HL-60 (cell line): ENCODE results near the gene BRSK2.
A peak's percentile ranks its signal among the peaks of the same experiment; 100 is the strongest.

Source experiments
- DNase-seq, 2 experiments: peaks; one replicate each; pipeline ENCODE4 v3.0.0-alpha.2; 2010 to 2020; ENCODE audit warnings: low read depth in 1 of 2, low spot score in 1 of 2
- H3K27ac ChIP-seq: fragments of 250-450 bp; sonication (Bioruptor Pico); replicated peaks from 2 replicates; pipeline ENCODE4 v1.5.1; 2020; ENCODE audit warnings: mild to moderate bottlenecking, moderate library complexity
- H3K27me3 ChIP-seq: fragments of 250-450 bp; sonication (Bioruptor Pico); 2 replicates; pipeline ENCODE4 v1.5.1; 2021; ENCODE audit warnings: mild to moderate bottlenecking, moderate library complexity; ENCODE audit not compliant: insufficient read depth, poor library complexity, severe bottlenecking
- H3K4me3 ChIP-seq: replicated peaks from 2 replicates; pipeline ENCODE4 v1.5.1; 2011; ENCODE audit warnings: mild to moderate bottlenecking, control low read depth, low read length; ENCODE audit not compliant: insufficient read depth
- CTCF ChIP-seq: IDR thresholded peaks from one replicate; pipeline ENCODE4 v1.5.1; 2011; ENCODE audit warnings: low read length, control low read depth, inconsistent platforms; ENCODE audit not compliant: insufficient read depth
- GABPA ChIP-seq: IDR thresholded peaks from 2 replicates; pipeline ENCODE4 v1.6.1; 2012; ENCODE audit warnings: low read depth
- POLR2AphosphoS5 ChIP-seq: IDR thresholded peaks from 2 replicates; pipeline ENCODE4 v1.6.1; 2012; ENCODE audit warnings: low read depth
- REST ChIP-seq: IDR thresholded peaks from 2 replicates; pipeline ENCODE4 v1.6.1; 2012; ENCODE audit warnings: low read depth; ENCODE audit not compliant: insufficient replicate concordance
- SPI1 ChIP-seq: IDR thresholded peaks from 2 replicates; pipeline ENCODE4 v1.6.1; 2012; ENCODE audit warnings: low read depth, mild to moderate bottlenecking, borderline replicate concordance

The BRSK2 gene

GRCh38 chr11:1425006-1425405 is 35.3 kb downstream of the BRSK2 start:
- TF ChIP-seq POLR2AphosphoS5 (no peak), CTCF (no peak), GABPA (no peak), SPI1 (no peak), REST (no peak)
- DNase-seq = no peak

GRCh38 chr11:1425439-1425838 is 35.7 kb downstream of the BRSK2 start:
- Histone ChIP-seq H3K27ac (no peak overlapping the region), H3K27me3 (no peaks in the 10 kb centered on the region), H3K4me3 (no peak overlapping the region)
- DNase-seq = no peak
- no peak for TF ChIP-seq POLR2AphosphoS5
- peak; percentile 76 for TF ChIP-seq REST

More at GRCh38 chr11:1425006-1425405, 35.3 kb downstream of the BRSK2 start:
- Histone ChIP-seq H3K27ac (no peak overlapping the region), H3K4me3 (no peak overlapping the region), H3K27me3 (no peaks in the 10 kb centered on the region)

DNA sequence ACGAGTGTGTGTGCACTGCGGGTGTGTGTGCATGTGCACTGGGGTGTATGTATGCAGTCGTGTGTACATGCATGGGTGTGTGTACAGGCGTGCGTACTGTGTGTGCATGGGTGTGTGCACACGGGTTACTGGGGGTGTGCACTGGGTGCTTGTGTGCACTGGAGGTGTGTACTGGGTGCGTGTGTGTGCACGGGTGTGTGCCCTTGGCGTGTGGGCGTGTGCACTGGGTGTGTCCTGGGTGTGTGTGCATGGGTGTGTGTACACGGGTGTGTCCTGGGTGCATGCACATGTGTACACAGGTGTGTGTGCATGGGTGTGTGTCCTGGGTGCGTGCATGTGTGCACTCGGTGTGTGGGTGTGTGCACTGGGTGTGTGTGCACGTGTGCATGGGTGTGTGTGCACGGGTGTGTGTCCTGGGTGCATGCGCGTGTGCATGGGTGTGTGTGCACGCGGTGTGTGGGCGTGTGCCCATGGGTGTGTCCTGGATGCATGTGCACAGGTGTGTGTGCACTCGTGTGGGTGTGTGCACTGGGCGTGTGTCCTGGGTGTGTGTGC is 39.1 kb downstream of the BRSK2 start:
- Histone ChIP-seq H3K27me3 (no peaks in the 10 kb centered on the region), H3K4me3 (no peak overlapping the region), H3K27ac (no peak overlapping the region)
- TF ChIP-seq GABPA (no peak), CTCF (no peak), REST (no peak), POLR2AphosphoS5 (no peak), SPI1 (no peak)
- no peak for DNase-seq

DNA sequence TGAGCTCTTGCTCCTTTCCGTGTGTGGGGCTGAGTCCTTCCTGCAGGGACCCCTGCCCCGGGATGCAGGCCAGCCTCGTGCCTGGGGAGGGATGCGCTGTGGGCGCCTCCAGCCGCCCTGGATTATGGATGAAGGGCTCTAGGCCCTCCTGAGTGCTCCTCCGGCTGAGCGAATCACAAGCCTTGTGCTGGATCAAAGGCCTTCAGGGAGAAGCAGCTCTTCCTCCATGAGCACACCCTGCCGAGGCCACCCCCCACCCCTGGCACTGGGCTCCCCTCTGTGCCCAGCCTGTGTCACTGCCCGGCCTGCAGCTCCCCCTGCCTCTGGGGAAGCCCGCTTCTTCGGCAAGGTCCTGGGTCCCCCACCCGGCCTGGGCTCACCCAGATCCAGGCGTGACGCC is 43.8 kb downstream of the BRSK2 start:
- TF ChIP-seq GABPA (no peak), SPI1 (no peak), REST (no peak), CTCF (no peak), POLR2AphosphoS5 (no peak)
- Histone ChIP-seq H3K4me3 (no peak overlapping the region), H3K27me3 (no peaks in the 10 kb centered on the region), H3K27ac (no peak overlapping the region)
- DNase-seq = no peak
